ENCODE data around the gene CMTM4.
"Not testable (repeated sequence)": the region's sequence is repeated elsewhere in the genome, so short reads cannot be mapped to it uniquely, and the experiment has no call there.

Gene CMTM4

DNA sequence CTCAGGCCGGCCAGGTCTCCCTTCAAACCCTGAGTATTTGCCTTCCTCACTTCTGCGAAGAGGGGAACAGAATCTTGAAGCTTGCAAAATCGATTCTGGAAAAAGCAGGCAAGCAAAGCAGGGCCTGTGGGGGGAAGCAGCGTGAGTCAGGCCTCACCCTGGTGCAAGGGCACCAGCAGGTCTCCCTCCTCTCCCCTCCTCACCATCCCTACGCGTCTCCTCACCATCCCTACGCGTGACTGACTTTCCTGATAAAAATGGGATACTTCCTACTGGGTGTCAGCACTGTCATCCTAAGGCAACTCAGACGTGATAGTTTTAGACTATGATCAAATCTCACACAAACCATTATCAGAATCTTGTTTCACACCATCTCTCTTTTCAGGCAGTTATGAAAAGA is 80.0 kb downstream of the CMTM4 start:
- DNase-seq (ENCODE audit: low read depth, low spot score) = no peak

DNA sequence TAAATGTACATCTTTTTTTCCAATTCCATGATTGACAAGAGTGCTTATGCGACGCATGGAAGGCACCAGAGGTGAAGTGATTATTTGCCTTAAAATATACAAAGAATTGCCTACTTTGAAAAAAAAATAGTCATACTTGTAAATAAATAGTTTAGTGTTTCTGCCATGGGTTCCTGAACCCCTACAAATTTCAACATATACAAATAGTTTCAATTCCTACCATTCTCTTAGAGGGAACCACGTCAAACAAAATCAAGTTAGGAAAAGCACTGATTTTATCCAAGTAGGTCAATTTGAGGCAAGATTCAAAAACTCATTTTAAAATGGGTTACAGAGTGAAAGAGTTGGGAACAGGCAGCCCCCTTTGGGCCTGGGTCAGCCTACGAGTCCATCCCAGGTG is 80.4 kb downstream of the CMTM4 start:
- no peak for DNase-seq (ENCODE audit: low read depth, low spot score)

DNA sequence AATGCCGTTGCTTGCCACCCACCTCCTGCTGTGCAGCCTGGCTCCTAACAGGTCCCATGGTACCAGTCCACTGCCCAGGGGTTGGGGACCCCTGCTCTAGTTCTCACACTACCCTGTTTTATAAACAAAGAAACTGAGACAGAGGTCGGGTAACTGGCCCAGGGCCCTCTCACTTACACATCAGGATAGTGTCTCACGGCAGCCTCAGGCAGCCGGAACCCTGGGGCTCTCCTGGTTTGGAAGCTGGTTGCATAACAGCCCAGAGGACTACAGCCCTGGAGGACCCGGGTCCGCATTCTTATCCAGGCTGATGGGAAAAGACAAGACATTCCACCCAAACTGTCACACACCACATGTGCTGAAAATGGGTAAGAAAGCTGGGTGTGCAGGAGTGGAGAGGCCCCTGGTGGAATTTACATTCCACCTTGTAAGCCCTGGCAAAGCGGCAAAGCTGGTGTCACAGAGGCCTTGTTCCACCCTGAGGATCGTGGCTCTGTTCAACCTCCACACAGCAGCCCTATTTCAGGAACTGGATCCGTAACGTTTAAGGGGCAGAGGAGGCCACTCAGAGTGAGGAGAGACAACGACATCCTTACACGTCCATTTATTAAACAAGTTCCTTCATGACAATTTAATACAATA is 82.3 kb downstream of the CMTM4 start:
- DNase-seq (ENCODE audit: low read depth, low spot score) = no peak

DNA sequence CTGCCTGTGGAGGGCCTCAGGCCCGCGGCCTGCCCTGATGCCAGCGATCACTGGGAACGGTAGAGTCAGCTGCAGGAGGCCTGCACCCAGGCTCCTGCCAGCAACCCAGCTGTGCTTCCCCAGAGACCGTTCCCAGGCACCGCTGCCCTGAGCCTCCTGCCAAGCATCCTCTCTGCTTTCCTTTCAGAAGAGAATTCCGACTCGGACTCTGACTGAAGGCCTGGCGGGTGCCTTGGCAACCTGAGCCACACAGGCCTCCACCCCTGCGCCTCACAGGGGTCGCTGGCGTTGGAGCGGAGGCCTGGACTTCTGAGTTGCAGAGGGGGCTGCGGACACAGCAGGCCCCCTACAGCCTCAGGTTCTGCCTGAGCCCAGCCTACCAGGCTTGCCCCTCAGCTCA is 84.1 kb downstream of the CMTM4 start:
- no peak for DNase-seq (ENCODE audit: low read depth, low spot score)

DNA sequence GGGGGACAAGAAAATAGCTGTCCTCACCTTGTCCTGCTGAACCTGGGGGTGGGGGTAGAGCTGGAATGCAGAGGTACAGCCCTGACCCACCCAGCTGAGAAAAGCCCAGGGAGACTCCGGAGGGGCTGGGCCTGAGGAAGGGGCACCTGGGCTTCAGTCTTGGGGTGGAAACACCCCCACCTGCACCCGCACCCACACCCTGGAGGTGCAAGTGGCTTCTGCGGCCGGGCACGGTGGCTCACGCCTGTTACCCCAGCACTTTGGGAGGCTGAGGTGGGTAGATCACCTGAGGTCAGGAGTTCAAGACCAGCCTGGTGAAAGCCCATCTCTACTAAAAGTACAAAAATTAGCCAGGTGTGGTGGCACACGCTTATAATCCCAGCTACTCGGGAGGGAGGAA is 84.6 kb downstream of the CMTM4 start:
- DNase-seq (ENCODE audit: low read depth, low spot score) = not testable (repeated sequence)

DNA sequence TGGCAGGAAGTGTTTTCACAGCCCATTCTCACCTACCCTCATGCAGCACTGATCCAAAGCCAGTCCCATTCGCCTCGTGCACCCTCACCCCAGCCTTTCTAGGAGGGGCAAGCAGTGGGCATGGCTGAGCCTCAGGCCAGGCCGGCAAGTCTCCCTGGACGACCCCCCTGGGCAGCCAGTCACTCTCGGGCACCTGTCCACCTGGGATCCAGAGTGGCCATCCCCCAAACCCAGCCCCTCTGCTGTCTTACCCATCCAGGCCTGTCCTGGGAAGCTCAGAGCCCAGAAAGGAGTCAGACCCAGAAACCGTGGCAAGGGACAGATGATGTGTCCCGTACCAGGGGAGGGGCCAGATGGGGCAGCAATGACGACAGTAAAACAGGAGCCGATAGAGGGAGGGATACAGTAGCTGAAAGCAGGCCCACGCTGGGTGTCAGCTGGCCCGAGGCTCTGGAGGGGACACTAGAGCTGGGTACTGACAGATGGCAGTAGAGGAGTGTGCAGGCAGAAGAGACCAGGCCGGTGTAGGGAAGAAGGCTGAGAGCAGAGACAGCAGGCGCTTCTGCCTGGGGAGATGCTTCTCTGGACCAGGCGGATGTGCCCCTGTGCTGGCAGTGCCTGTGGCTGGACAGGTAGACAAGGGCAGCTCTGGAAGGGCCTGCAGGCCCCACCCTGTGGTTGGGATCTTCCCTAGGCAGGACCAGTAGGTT is 86.3 kb downstream of the CMTM4 start:
- no peak for DNase-seq (ENCODE audit: low read depth, low spot score)

DNA sequence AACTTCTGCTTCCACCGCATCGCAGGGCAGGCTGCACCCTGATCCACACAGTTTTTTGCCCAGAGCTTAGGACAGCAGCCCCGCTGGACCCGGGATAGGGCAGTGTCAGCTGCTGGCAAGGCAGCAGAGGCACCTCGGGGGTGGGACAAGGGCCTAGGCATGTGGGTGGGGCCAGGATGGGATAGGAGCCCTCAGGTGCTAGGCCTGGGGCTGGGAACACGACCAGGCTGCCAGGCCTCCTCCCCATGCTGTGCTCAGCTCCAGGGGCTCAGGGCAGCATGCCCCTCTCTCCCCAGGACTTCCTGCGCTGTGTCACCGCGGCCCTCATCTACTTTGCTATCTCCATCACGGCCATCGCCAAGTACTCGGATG is 87.4 kb downstream of the CMTM4 start:
- no peak for DNase-seq (ENCODE audit: low read depth, low spot score)

DNA sequence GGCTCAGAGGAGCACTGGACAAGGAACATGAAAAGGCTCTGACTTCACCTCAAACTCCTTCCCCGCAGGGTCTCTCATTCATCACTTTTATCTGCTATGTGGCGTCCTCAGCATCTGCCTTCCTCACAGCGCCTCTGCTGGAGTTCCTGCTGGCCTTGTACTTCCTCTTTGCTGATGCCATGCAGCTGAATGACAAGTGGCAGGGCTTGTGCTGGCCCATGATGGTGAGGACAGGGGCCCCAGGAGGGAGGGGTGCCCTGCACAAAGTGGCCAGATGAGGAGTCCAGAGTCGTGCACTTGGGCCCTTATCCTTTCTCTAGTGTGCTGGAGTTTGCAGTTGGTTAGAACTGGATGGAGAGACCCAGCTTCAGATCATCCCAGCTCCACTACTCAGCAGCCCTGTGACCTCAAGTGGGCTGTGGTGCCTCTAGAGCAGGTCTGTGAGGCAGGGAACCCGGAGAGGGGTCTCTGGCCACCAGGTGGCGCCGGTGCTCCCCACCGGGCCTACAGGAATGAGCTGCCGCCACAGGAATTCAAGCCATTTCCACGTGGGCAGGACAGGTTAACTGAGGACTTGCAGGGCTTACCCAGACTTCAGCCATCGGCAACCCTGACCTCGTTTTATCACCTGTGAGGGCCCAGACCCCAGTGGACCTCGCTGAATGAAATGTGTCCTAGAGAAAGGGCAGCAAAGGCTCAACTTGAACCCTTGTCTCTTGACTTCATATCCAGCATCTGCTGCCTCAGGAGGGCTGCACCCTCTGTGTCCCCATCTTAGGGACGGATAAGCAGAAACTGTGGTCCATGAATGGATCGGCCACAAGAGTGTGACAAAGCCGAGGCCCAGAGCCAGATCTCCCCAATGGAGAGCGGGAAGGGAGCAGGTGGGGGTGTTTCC is 88.1 kb downstream of the CMTM4 start:
- no peak for DNase-seq (ENCODE audit: low read depth, low spot score)

DNA sequence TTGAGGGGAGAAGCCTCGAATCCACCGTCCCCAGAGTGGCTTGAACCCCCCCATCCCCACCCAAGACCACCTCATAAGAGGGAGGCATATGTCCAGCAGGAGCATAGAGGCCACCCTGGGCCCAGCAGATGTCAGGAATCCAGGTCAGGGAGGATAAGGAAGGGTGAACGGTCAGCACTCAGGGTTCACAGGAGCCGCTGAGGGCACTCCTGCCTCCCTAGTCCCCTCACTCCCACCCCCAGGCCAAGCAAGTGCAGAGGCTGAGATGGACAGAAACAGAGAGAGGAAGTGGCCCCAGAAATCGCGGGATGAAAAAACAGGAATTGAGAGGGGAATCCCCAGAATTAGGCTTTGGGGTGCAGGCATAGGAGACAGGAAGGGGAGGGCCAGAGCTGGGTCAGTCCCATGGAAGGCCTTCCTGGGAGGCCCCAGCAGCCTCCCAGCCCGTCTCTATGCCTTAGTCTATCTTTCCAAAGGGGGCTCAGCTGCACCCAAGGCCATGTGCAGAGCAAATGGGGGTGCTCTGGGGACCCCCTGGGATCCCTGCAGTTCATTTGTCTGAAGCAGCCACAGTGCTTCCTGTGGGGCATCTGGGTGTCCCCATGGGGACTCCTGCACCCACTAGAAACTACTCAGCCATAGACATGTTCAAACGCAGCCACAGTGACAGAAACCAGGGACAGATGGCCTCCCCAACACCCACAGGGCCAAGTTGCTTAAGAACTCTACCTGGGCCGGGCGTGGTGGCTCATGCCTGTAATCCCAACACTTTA is 90.4 kb downstream of the CMTM4 start:
- no peak for DNase-seq (ENCODE audit: low read depth, low spot score)

DNA sequence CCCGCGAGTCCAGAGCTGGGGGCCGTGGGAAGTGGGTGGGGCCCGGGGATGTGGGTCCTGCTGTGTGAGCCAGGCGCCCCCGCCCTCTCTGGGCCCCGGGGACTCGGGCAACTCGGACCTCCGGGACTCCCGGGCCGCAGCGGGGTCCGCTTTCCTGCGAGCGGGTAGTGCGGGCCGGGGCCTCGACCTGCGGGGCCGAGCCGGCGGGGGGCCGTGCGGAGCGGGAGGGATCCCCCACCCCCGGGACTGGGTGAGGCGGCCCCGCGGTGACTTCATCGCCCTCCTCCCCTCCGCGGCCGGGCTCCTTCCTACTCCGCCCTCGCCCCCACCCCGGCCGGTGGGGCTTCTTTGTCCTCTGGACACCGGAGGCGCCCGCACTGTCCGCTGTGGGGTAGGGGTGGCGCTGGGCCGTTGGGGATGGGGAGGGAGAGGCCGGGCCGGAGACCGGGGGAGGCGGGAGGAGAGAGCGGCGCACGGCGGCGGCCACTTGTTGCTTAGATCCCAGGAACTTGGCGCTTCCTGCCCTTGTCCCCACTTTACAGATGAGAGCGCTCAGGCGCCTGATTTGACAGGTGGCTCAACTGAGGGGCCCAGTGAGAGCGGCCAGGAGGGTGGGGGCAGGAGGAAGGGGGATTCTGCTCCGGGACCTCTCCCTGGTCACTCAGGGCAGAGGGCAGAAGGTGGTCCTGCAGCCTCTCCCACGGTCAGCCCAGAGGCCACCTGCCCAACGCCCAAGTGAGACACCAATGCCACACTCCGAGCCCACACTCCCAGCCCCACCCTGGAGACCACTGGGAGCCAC is 91.2 kb downstream of the CMTM4 start:
- no peak for DNase-seq (ENCODE audit: low read depth, low spot score)

DNA sequence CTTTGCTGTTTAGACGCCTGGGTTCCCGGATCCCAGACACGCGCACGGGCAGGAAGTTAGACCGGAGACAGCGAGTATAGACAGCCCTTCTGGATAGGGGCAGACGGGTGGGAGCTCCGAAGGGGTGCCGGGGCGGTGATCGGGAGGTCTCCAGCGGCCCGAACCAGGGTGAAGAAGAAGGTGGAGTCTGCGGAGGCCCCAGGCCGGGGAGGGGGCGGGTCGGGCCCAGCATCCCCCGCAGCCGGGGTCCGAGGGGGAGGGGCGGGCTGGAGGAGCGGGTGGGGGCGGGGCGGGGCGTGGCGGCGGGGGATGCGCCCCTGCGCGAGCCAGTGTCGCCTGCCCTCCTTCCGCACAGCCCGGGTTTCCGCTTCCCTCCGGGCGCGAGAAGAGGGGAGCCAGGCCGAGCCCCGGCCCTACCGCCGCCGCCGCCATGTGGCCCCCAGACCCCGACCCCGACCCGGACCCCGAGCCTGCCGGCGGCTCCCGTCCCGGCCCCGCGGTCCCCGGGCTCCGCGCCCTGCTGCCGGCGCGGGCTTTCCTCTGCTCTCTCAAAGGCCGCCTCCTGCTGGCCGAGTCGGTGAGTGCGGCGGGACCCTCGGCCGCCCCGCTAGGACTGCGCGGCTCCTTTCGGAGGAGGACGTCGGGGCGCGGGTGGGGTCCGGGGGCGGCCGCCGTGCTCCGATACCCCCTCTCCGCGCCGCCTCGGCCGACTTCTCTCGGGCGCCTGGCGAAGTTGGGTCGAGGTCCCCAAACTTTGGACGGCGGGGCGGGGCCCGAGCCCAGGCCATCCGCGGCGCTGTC is 92.0 kb downstream of the CMTM4 start, which contains the start of gene CMTM3:
Gene CMTM3, plus strand, starts transcription at position 329 of the 801 bp plus-strand sequence. Its CDS starts 102 bp downstream, at position 431.
- no peak for DNase-seq (ENCODE audit: low read depth, low spot score)

DNA sequence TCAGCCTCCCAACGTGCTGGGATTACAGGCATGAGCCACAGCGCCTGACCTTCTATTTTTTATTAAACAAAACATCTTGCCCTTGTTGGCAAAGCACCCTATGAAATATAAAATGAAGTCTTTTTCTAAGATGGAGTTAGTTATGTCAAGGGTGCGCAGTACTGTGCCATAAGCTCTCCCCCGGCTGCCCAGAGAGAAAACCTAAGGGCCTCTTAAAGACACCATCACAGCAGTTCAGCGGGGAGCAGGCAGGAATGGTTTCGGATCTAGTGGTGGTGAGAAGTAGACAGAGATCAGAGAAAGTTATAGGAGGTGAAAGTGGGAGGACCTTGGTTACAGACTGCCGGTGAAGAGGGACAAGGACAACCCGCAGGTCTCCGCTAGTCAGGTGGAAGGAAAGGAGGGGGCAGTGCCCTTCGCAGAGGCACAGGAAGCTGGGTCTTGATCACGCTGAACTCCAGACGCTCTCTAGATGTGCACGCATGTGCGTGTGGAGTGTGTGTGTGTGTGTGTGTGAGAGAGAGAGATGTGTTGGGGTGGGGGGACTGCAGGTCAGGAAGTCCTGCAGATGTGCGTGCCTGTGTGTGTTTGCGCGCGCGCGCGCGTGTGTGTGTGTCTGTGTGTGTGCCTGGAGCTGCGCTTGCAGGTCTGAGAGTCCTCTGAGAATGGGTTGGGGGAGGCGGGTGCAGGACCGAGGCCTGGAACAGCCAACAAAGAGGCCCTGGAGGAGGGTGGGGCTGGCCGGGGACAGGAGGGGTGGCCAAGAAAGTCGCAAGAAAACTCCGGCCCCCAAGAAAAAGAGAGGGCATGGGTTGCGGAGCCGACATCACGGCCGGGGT is 92.8 kb downstream of the CMTM4 start:
- DNase-seq (ENCODE audit: low read depth, low spot score) = no peak

DNA sequence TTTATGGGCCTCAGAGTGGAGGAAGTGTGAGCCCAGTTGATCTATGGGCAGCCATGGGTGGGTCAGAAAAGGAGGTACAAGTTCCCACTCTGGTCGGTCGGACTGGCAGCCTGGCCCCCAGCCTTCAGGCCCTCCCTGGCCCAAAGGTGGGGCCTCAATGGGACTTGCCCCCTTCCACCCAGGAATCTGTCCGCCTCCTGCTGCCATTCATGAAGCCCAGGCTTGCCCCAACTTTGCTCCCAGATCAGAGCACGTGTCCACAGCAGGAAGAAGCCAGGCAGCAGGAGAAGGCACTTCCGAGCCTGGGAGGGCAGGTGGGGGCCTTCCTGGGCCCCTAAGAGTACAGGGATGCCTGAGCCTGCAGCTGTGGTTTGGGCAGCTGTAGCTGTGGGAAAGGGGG is 95.1 kb downstream of the CMTM4 start:
- no peak for DNase-seq (ENCODE audit: low read depth, low spot score)

DNA sequence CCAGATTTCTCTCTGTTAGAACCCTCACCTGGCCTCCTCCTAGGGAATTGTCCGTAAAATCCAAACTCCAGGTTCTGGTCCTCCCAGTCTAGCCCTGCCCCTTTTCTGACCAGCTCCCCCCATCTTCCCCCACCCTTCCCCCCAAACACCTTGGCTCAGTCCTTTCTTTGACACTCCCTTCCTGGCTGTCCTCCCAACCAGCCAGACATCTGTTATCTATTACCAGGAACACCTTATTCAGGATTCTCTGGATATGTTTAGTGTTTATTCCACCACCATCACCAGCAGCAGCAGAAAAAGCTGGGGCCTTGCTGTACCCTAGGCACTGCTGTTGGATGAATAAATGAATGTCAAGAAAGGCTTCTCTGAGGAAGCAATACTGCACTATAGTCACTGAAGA is 96.1 kb downstream of the CMTM4 start:
- no peak for DNase-seq (ENCODE audit: low read depth, low spot score)

DNA sequence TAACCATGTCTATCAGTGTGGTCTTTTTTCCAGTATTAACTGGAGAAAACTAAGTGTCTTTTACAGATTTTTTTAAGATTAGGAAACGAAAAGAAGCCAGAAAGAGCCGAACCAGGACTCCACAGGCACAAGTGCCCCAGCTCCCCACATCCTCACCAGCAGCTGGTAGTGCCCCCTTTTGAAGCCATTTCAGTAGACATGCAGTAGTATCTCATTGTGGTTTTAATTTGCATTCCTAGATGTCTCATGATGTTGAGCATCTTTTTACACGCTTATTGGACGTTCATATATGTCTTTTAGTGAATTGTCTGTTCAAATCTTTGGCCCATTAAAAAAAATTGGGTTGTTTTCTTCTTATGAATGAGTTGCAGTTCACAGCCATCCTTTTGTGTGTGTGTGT is 96.8 kb downstream of the CMTM4 start:
- no peak for DNase-seq (ENCODE audit: low read depth, low spot score)

DNA sequence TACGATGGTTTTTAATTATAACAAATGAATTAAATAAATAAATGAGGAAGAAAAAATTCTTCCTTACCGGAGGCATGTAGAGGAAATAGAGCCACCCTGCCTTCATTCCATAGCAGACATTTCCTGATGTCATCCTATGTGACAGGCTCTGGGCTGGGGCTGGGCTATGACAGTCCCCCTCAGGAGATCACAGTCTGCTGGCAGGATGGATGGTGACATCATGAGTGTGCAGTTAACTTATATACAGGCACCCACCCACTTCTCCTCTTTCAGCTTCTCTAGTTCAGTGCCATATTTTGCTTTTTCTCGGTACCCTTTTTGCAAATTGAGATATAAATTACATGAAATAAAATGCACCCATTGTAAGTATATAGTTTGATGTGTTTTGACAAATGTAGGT is 98.4 kb downstream of the CMTM4 start:
- DNase-seq (ENCODE audit: low read depth, low spot score) = no peak

DNA sequence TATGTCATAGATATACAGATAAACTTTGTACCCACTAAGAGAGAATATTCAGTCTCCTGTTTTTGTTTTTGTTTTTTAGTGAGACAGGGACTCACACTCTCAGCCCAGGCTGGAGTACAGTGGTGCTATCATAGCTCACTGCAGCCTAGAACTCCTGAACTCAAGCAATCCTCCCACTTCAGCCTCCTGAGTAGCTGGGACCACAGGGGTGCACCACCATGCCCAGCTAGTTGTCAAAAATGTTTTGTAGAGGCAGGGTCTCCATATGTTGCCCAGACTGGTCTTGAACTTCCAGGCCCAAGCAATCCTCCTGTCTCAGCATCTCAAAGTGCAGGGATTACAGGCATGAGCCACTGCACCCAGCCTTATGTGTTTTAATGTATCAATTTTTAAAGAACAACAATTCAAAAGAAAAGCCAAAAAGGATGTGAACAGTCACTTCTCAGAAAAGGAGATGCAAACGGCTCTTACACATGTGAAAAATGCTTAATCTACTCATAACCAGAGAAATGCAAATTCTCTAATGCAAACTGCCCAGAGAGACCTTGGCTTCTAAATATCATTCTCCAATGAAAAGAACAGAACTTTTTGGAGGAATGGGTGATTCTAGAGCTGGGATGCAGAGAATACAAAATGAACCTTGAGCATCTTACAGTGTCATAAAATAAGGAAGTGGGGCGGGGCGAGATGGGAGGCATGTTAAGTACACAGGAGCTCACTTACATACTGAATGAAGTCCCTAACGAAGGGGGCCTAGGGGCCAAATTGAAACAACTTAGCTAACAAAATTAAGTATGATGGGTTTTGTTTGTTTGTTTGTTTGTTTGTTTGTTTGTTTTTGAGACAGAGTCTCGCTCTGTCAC is 99.3 kb downstream of the CMTM4 start:
- DNase-seq (ENCODE audit: low read depth, low spot score) = no peak

DNA sequence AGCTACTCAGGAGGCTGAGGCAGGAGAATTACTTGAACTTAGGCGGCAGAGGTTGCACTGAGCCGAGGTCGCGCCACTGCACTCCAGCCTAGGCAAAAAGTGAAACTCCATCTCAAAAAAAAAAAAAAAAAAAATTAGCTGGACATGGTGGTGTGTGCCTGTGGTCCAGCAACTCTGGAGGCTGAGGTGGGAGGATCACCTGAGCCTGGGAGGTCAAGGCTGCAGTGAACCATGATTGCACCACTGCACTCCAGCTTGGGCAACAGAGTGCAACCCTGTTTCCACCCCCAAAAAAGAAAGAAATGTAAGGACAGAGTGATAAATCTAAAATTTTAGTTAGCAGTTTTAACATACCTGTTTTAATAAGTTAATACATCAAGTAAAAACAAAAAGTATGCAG is 100.0 kb downstream of the CMTM4 start:
- DNase-seq (ENCODE audit: low read depth, low spot score) = not testable (repeated sequence)
